HG03025 (cell line): ENCODE results near the gene NTNG2.

Source experiments
- ATAC-seq: cut with Tn5 transposase; IDR thresholded peaks from one replicate; pipeline ENCODE4 v1.9.1; 2021; ENCODE audit warnings: mild to moderate bottlenecking, moderate library complexity; ENCODE audit not compliant: unreplicated experiment, low FRiP score

Gene NTNG2

GRCh38 chr9:132197856-132198550, 36.1 kb downstream of the NTNG2 start:
- no peak for ATAC-seq

- ATAC-seq = no peak
These were observed 37.2 kb downstream of the NTNG2 start for GRCh38 chr9:132199056-132199455.

GRCh38 chr9:132200706-132201105, 38.8 kb downstream of the NTNG2 start:
- no peak for ATAC-seq

- ATAC-seq = no peak
These were observed 39.3 kb downstream of the NTNG2 start for GRCh38 chr9:132201139-132201538.

GRCh38 chr9:132201780-132202703, 40.2 kb downstream of the NTNG2 start:
- no peak for ATAC-seq

GRCh38 chr9:132204883-132205282, 43.0 kb downstream of the NTNG2 start:
- no peak for ATAC-seq

GRCh38 chr9:132207215-132207614, 45.4 kb downstream of the NTNG2 start:
- no peak for ATAC-seq

GRCh38 chr9:132207839-132208615, 46.2 kb downstream of the NTNG2 start:
- no peak for ATAC-seq

- no peak for ATAC-seq
These were observed 47.4 kb downstream of the NTNG2 start for GRCh38 chr9:132209228-132209627.

GRCh38 chr9:132210472-132211145, 48.8 kb downstream of the NTNG2 start:
- no peak for ATAC-seq

GRCh38 chr9:132211570-132211969, 49.7 kb downstream of the NTNG2 start:
- no peak for ATAC-seq

- ATAC-seq = no peak
These were observed 52.3 kb downstream of the NTNG2 start for GRCh38 chr9:132214027-132214622.

- no peak for ATAC-seq
These were observed 55.2 kb downstream of the NTNG2 start for GRCh38 chr9:132216861-132217619.

GRCh38 chr9:132218208-132218607, 56.4 kb downstream of the NTNG2 start:
- ATAC-seq = no peak

- no peak for ATAC-seq
These were observed 60.1 kb downstream of the NTNG2 start for GRCh38 chr9:132221941-132222340.

GRCh38 chr9:132224645-132225044, 62.8 kb downstream of the NTNG2 start:
- ATAC-seq = no peak

GRCh38 chr9:132226571-132227430, 64.9 kb downstream of the NTNG2 start:
- ATAC-seq = no peak

GRCh38 chr9:132228062-132228461, 66.2 kb downstream of the NTNG2 start:
- ATAC-seq = no peak
